Measurements from ENCODE around the gene SH2D6. TPM values are rescaled to one million over a fixed set of nuclear protein-coding genes. Genes with fewer than 3 reads are reported as not detected.
"Not testable (repeated sequence)": the region's sequence is repeated elsewhere in the genome, so short reads cannot be mapped to it uniquely, and the experiment has no call there.

Gene SH2D6
- total RNA-seq, 4 donors from 2014 or later: not detected

DNA sequence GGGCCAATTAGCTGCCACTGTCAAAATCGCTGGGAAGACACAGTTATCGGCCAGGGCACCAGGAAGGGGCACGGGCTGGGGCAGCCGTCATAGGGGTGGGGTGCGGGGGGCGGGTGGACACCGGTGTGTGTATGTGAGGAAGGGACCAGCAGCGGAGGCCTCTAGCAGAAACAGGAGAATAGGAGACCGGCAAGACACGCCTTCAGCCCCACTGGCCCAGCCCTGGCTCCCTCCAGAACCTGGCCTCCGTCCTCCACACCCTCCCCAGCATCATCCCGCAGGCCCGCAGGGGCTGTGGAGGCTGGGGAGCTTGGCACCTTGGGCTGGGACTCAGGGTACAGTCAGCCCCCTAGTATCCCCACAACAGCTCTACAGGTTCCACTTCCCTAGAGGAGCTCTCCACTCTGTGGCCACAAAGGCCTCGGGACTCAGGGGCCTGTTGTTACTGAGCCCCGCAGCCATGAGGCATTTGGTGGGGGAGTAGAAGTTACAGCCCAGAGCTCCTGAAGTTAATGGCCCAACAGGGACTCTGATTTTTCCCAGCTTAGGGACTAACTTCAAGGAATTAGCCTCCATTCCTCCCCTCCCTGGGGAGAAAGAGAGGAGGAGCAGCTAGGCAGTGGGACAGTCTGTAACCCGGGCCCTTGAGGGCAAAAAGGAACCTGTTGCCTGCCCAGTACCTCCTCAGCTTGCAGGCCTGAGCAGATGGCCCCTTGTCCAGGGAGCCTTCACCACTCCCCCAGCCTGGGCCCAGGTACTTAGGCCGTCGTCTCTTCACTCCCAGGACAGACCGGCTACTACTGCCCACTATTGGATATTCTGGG lies 19.9 kb downstream of the SH2D6 start:
- no peak overlapping the region for H3K4me3 ChIP-seq (ENCODE audit: low read depth, poor library complexity, severe bottlenecking)
- no peak for DNase-seq (ENCODE audit: low spot score in 2 of 2)
- 33 to 36% methylated on average over 14 to 16 of the region's 19 CpGs for WGBS, 2 donors
- no peak for TF ChIP-seq CTCF (IDR thresholded peaks at IDR 0.05)
- TF ChIP-seq POLR2A (IDR thresholded peaks at IDR 0.05): no peak
- intact Hi-C loops (cut with DNase I; ENCODE audit: low total_unique reads): no loop called here

- TF ChIP-seq CTCF (IDR thresholded peaks at IDR 0.05): no peak
- TF ChIP-seq POLR2A (IDR thresholded peaks at IDR 0.05): no peak
- no peak overlapping the region for H3K4me3 ChIP-seq (ENCODE audit: low read depth, poor library complexity, severe bottlenecking)
- intact Hi-C loops (cut with DNase I; ENCODE audit: low total_unique reads): no loop called here
- DNase-seq (ENCODE audit: low spot score in 2 of 2): no peak
- 87 to 88% methylated on average over 6 of the region's 6 CpGs for WGBS, 2 donors
Observed at GRCh38 chr2:85439025-85439472, 20.5 kb downstream of the SH2D6 start.

DNA sequence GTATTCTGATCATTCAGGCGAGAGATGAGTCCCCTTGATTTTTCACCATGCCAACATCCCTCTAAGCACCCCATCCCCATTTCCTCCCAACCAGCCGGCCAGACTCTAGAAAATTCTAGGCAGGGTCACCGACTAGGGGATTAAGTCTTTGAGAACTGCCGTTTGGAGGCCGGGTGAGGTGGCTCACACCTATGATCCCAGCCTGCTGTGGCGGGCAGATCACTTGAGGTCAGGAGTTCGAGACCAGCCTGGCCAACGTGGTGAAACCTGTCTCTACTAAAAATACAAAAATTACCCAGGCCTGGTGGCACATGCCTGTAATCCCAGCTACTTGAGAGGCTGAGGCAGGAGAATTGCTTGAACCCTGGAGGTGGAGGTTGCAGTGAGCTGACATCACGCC lies 21.1 kb downstream of the SH2D6 start:
- WGBS, 2 donors: 94 to 95% methylated on average over 9 of the region's 9 CpGs
- DNase-seq (ENCODE audit: low spot score in 2 of 2); intact Hi-C loops (cut with DNase I; ENCODE audit: low total_unique reads); H3K4me3 ChIP-seq (ENCODE audit: low read depth, poor library complexity, severe bottlenecking): not testable (repeated sequence)

- 92 to 93% methylated on average over 7 of the region's 7 CpGs for WGBS, 2 donors
- intact Hi-C loops (cut with DNase I; ENCODE audit: low total_unique reads): no loop called here
- no peak for TF ChIP-seq POLR2A (IDR thresholded peaks at IDR 0.05)
- no peak for TF ChIP-seq CTCF (IDR thresholded peaks at IDR 0.05)
- no peak for DNase-seq (ENCODE audit: low spot score in 2 of 2)
- no peak overlapping the region for H3K4me3 ChIP-seq (ENCODE audit: low read depth, poor library complexity, severe bottlenecking)
Observed at GRCh38 chr2:85439986-85440385, 21.5 kb downstream of the SH2D6 start.

- DNase-seq (ENCODE audit: low spot score in 2 of 2): no peak
- intact Hi-C loops (cut with DNase I; ENCODE audit: low total_unique reads): no loop called here
- no peak overlapping the region for H3K4me3 ChIP-seq (ENCODE audit: low read depth, poor library complexity, severe bottlenecking)
- 73% methylated on average over 5 of the region's 5 CpGs for WGBS, 2 donors
- no peak for TF ChIP-seq CTCF (IDR thresholded peaks at IDR 0.05)
- TF ChIP-seq POLR2A (IDR thresholded peaks at IDR 0.05): no peak
Observed at GRCh38 chr2:85440729-85441128, 22.2 kb downstream of the SH2D6 start.

GRCh38 chr2:85441864-85442263 lies 23.4 kb downstream of the SH2D6 start:
- WGBS, 2 donors: 79 to 83% methylated on average over 4 of the region's 4 CpGs
- no peak for DNase-seq (ENCODE audit: low spot score in 2 of 2)
- intact Hi-C loops (cut with DNase I; ENCODE audit: low total_unique reads): no loop called here

More at GRCh38 chr2:85441864-85442263, 23.4 kb downstream of the SH2D6 start:
- H3K4me3 ChIP-seq (ENCODE audit: low read depth, poor library complexity, severe bottlenecking): no peak overlapping the region
- no peak for TF ChIP-seq CTCF (IDR thresholded peaks at IDR 0.05)
- no peak for TF ChIP-seq POLR2A (IDR thresholded peaks at IDR 0.05)

Data from lower leg skin (tissue), 4 donors.